ENCODE results near the gene ALAS2.
"Not testable (repeated sequence)": the region's sequence is repeated elsewhere in the genome, so short reads cannot be mapped to it uniquely, and the experiment has no call there.

DNA sequence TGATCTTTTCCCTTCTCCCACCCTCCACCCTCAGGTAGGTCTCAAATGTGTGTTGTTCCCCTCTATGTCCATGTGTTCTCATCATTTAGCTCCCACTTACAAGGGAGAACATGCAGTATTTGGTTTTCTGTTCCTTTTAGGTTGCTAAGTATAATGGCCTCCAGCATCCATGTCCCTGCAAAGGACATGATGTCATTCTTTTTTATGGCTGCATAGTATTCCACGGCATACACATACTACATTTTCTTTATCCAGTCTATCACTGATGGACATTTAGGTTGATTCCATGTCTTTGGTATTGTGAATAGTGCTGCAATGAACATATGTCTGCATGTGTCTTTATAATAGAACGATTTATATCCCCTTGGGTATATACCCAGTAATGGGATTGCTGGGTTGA, 47.5 kb downstream of the ALAS2 start:
- TF ChIP-seq CTCF, POLR2A (IDR thresholded peaks at IDR 0.05): not testable (repeated sequence)
